IMR-90 (cell line): ENCODE results near the gene ADGRD2. TPM values are rescaled to one million over a fixed set of nuclear protein-coding genes. Genes with fewer than 3 reads are reported as not detected.

Source experiments
- ATAC-seq: fragments of 200-7000 bp; cut with Tn5 transposase; 2 replicates; pipeline ENCODE4 v1.9.1; 2020; ENCODE audit warnings: low read depth, mild to moderate bottlenecking, moderate library complexity
- BruUV-seq: library from RNA; stranded (reverse); fragments of 400-500 nt; replicated peaks from 2 replicates; lab custom pipeline; 2021; lab: Mats Ljungman, UMichigan
- CTCF ChIA-PET: fragments of 300-600 bp; formaldehyde crosslinking; extraction: SDS; loops from one replicate; lab custom pipeline; 2021; ENCODE audit warnings: antibody characterized with exemption; lab: Yijun Ruan, JAX
- POLR2A ChIA-PET: fragments of 300-600 bp; sonication (Branson Sonifier 250); formaldehyde crosslinking; loops from one replicate; lab custom pipeline; 2022; ENCODE audit warnings: antibody characterized with exemption; ENCODE audit not compliant: unreplicated experiment; lab: Charles Lee
- DNase-seq: peaks from one replicate; pipeline ENCODE4 v3.0.0; 2013
- H2AFZ ChIP-seq: replicated peaks from 2 replicates; pipeline ENCODE3; 2013; ENCODE audit warnings: low read length, mild to moderate bottlenecking; ENCODE audit not compliant: poor library complexity
- H2AK5ac ChIP-seq: 2 replicates; pipeline ENCODE4 v1.6.1; 2013; ENCODE audit warnings: low read depth, low read length, inconsistent platforms
- H2AK9ac ChIP-seq: replicated peaks from 2 replicates; pipeline ENCODE3; 2013; ENCODE audit warnings: mild to moderate bottlenecking, low read depth, low read length, moderate library complexity; ENCODE audit not compliant: poor library complexity
- H2BK120ac ChIP-seq: 2 replicates; pipeline ENCODE4 v1.6.1; 2013; ENCODE audit warnings: low read depth, low read length, inconsistent platforms
- H2BK15ac ChIP-seq: 3 replicates; pipeline ENCODE4 v1.6.1; 2013; ENCODE audit warnings: low read depth, low read length, inconsistent platforms
- H2BK20ac ChIP-seq: 2 replicates; pipeline ENCODE4 v1.6.1; 2013; ENCODE audit warnings: low read depth, mild to moderate bottlenecking, inconsistent platforms, low read length, moderate library complexity
- H2BK5ac ChIP-seq: 2 replicates; pipeline ENCODE4 v1.6.1; 2013; ENCODE audit warnings: mild to moderate bottlenecking, low read depth, low read length, inconsistent platforms; ENCODE audit not compliant: poor library complexity, severe bottlenecking
- H3K14ac ChIP-seq: replicated peaks from 2 replicates; pipeline ENCODE4 v1.6.1; 2013; ENCODE audit warnings: low read depth, low read length, inconsistent platforms
- H3K18ac ChIP-seq: 2 replicates; pipeline ENCODE4 v1.6.1; 2013; ENCODE audit warnings: low read depth, low read length, control low read depth
- H3K23ac ChIP-seq: 2 replicates; pipeline ENCODE4 v1.6.1; 2013; ENCODE audit warnings: low read depth, low read length, inconsistent platforms
- H3K27ac ChIP-seq: 2 replicates; pipeline ENCODE4 v1.5.1; 2013; ENCODE audit warnings: mild to moderate bottlenecking, control low read depth, low read length; ENCODE audit not compliant: insufficient read depth
- H3K27me3 ChIP-seq: 2 replicates; pipeline ENCODE4 v1.6.1; 2013; ENCODE audit warnings: low read length; ENCODE audit not compliant: control insufficient read depth, insufficient read depth
- H3K36me3 ChIP-seq: 2 replicates; pipeline ENCODE4 v1.6.1; 2013; ENCODE audit warnings: low read length, mixed read lengths; ENCODE audit not compliant: control insufficient read depth, insufficient read depth
- H3K4ac ChIP-seq: 2 replicates; pipeline ENCODE4 v1.6.1; 2013; ENCODE audit warnings: low read depth, low read length, inconsistent platforms
- H3K4me1 ChIP-seq: 2 replicates; pipeline ENCODE4 v1.6.1; 2013; ENCODE audit warnings: low read length, mixed read lengths; ENCODE audit not compliant: control insufficient read depth, insufficient read depth
- H3K4me2 ChIP-seq: 2 replicates; pipeline ENCODE4 v1.6.1; 2013; ENCODE audit warnings: low read depth, mild to moderate bottlenecking, control low read depth, low read length, moderate library complexity
- H3K4me3 ChIP-seq: 2 replicates; pipeline ENCODE4 v1.5.1; 2013; ENCODE audit warnings: low read depth, mild to moderate bottlenecking, control low read depth, low read length, moderate library complexity; ENCODE audit not compliant: insufficient read depth
- H3K56ac ChIP-seq: 2 replicates; pipeline ENCODE4 v1.6.1; 2013; ENCODE audit warnings: low read length, inconsistent platforms; ENCODE audit not compliant: insufficient read depth; ENCODE audit errors: extremely low read depth
- H3K79me1 ChIP-seq, 2 experiments: 2 replicates each; pipeline ENCODE4 v1.6.1; 2013; ENCODE audit warnings: low read length in 2 of 2, inconsistent platforms in 1 of 2, low read depth in 1 of 2
- H3K9ac ChIP-seq: 2 replicates; pipeline ENCODE4 v1.6.1; 2013; ENCODE audit warnings: low read depth, low read length, control low read depth
- H3K9me1 ChIP-seq: 2 replicates; pipeline ENCODE4 v1.6.1; 2013; ENCODE audit warnings: low read length, inconsistent platforms; ENCODE audit not compliant: insufficient read depth
- H3K9me3 ChIP-seq: 2 replicates; pipeline ENCODE4 v1.6.1; 2013; ENCODE audit warnings: low read length; ENCODE audit not compliant: control insufficient read depth, insufficient read depth
- H4K20me1 ChIP-seq: 2 replicates; pipeline ENCODE4 v1.6.1; 2013; ENCODE audit warnings: low read length, inconsistent platforms; ENCODE audit not compliant: insufficient read depth
- H4K5ac ChIP-seq: 2 replicates; pipeline ENCODE4 v1.6.1; 2013; ENCODE audit warnings: mild to moderate bottlenecking, low read depth, low read length, control low read depth
- H4K8ac ChIP-seq, 2 experiments: 2 replicates each; pipeline ENCODE4 v1.6.1; 2013; ENCODE audit warnings: low read depth in 2 of 2, low read length in 2 of 2, control low read depth in 1 of 2, inconsistent platforms in 1 of 2
- H4K91ac ChIP-seq: 2 replicates; pipeline ENCODE4 v1.6.1; 2013; ENCODE audit warnings: low read depth, low read length, inconsistent platforms; ENCODE audit not compliant: insufficient read depth
- BHLHE40 ChIP-seq: fragments of 150-350 bp; IDR thresholded peaks from 2 replicates; pipeline ENCODE4 v1.6.1; 2016; ENCODE audit warnings: mild to moderate bottlenecking, low read depth, low read length
- CEBPB ChIP-seq: IDR thresholded peaks from 2 replicates; pipeline ENCODE4 v1.6.1; 2012; ENCODE audit warnings: low read depth, low read length, improper control_type of control experiment
- CHD1 ChIP-seq: IDR thresholded peaks from 2 replicates; pipeline ENCODE4 v1.6.1; 2012; ENCODE audit warnings: low read depth, low read length, improper control_type of control experiment
- CTCF ChIP-seq: conservative IDR thresholded peaks from 2 replicates; pipeline ENCODE4 v1.5.1; 2012; ENCODE audit warnings: mild to moderate bottlenecking, low read depth, low read length, improper control_type of control experiment
- ELK1 ChIP-seq: fragments of 150-350 bp; IDR thresholded peaks from 2 replicates; pipeline ENCODE4 v1.6.1; 2016; ENCODE audit warnings: low read depth, mild to moderate bottlenecking, low read length, moderate library complexity, borderline replicate concordance
- FOS ChIP-seq: fragments of 150-350 bp; IDR thresholded peaks from 2 replicates; pipeline ENCODE4 v1.6.1; 2016; ENCODE audit warnings: low read depth, low read length
- MAFK ChIP-seq: IDR thresholded peaks from 2 replicates; pipeline ENCODE4 v1.6.1; 2012; ENCODE audit warnings: low read depth, low read length, improper control_type of control experiment
- MAZ ChIP-seq: IDR thresholded peaks from 2 replicates; pipeline ENCODE4 v1.6.1; 2012; ENCODE audit warnings: low read depth, mild to moderate bottlenecking, low read length, improper control_type of control experiment, moderate library complexity, borderline replicate concordance
- MXI1 ChIP-seq: IDR thresholded peaks from 2 replicates; pipeline ENCODE4 v1.6.1; 2012; ENCODE audit warnings: low read depth, mild to moderate bottlenecking, low read length, moderate library complexity, borderline replicate concordance
- NFE2L2 ChIP-seq: fragments of 150-350 bp; IDR thresholded peaks from 2 replicates; pipeline ENCODE4 v1.6.1; 2016; ENCODE audit warnings: low read depth, mild to moderate bottlenecking, low read length
- POLR2A ChIP-seq: IDR thresholded peaks from 2 replicates; pipeline ENCODE4 v1.6.1; 2012; ENCODE audit warnings: mild to moderate bottlenecking, low read depth, low read length
- RAD21 ChIP-seq: IDR thresholded peaks from 2 replicates; pipeline ENCODE4 v1.6.1; 2012; ENCODE audit warnings: low read length, improper control_type of control experiment
- RCOR1 ChIP-seq: IDR thresholded peaks from 2 replicates; pipeline ENCODE4 v1.6.1; 2012; ENCODE audit warnings: mild to moderate bottlenecking, low read length, improper control_type of control experiment; ENCODE audit not compliant: insufficient replicate concordance
- RFX5 ChIP-seq: IDR thresholded peaks from 2 replicates; pipeline ENCODE4 v1.8.0; 2012; ENCODE audit warnings: low read depth, mild to moderate bottlenecking, low read length, moderate library complexity
- SMC3 ChIP-seq: fragments of 150-350 bp; IDR thresholded peaks from 2 replicates; pipeline ENCODE4 v1.6.1; 2016; ENCODE audit warnings: low read depth, mild to moderate bottlenecking, antibody characterized with exemption, low read length, moderate library complexity
- USF2 ChIP-seq: fragments of 150-350 bp; IDR thresholded peaks from 2 replicates; pipeline ENCODE4 v1.6.1; 2017; ENCODE audit warnings: mild to moderate bottlenecking, antibody characterized with exemption, low read length, low read depth
- WGBS, 2 experiments: methylation state at CpG; one replicate each; pipeline versions ENCODE4 v1.1.5 to v1.1.7; 2013; ENCODE audit warnings: missing lambda C conversion rate in 2 of 2; ENCODE audit not compliant: insufficient read length in 1 of 2; ENCODE audit errors: extremely low coverage in 2 of 2; 5-methylcytosine and 5-hydroxymethylcytosine counted together
- dilution Hi-C: fragments of 300-500 bp; cut with HindIII; formaldehyde crosslinking; loops from one replicate; pipeline ENCODE4 v1.14.3; 2018; ENCODE audit warnings: low sequenced_read_pairs; ENCODE audit not compliant: unreplicated experiment
- in situ Hi-C: fragments of 300-500 bp; cut with MboI; formaldehyde crosslinking; loops from 3 replicates; pipeline ENCODE4 v1.14.3; 2019; ENCODE audit warnings: low sequenced_read_pairs, inconsistent platforms, mixed read lengths
- intact Hi-C: fragments of 100-400 bp; cut with micrococcal nuclease; formaldehyde crosslinking; loops from 2 replicates; pipeline ENCODE4 v1.10.0; 2022
- polyA plus RNA-seq, 3 experiments: library from polyadenylated mRNA; depleted of rRNA; stranded (reverse); fragments of >200 nt; gene quantifications; 2 replicates each; pipeline ENCODE4 v1.2.3, GENCODE V29; 2012; ENCODE audit warnings: low replicate concordance in 1 of 3
- total RNA-seq: library from RNA; depleted of rRNA; stranded (reverse); fragments of >200 nt; gene quantifications from 2 replicates; pipeline ENCODE4 v1.2.3, GENCODE V29; 2012

The ADGRD2 gene
- total and polyA plus RNA-seq, 2 of the 4 experiments (the other 2 are of a cell fraction), result not detected

- H3K27ac ChIP-seq, result no peak overlapping the region
- no peak overlapping the region for H4K5ac ChIP-seq
- ATAC-seq, result no peak
- ChIA-PET CTCF (no interaction called here), POLR2A (no interaction called here)
- H3K9ac ChIP-seq, result no peak overlapping the region
- no peak overlapping the region for H3K18ac ChIP-seq
- intact Hi-C loops (no loop called here), dilution Hi-C loops (no loop called here), in situ Hi-C loops (no loop called here)
- H3K56ac ChIP-seq, result no peak overlapping the region
- H2BK5ac ChIP-seq, result no peak overlapping the region
- no TSS peak for BruUV-seq
- no peaks in the 10 kb centered on the region for H3K9me3 ChIP-seq
- no peak overlapping the region for H2BK20ac ChIP-seq
- H4K20me1 ChIP-seq, result no peaks in the 10 kb centered on the region
- no peaks in the 10 kb centered on the region for H3K9me1 ChIP-seq
- no peak overlapping the region for H2AFZ ChIP-seq
- no peak overlapping the region for H2BK15ac ChIP-seq
- no peak overlapping the region for H3K23ac ChIP-seq
- no peak overlapping the region for H4K91ac ChIP-seq
- H3K27me3 ChIP-seq, result peaks cover 58% of the 10 kb centered on the region
- 83% methylated on average over 1 of the region's 7 CpGs; no CpG with 5 or more reads in 1 of the 2 experiments for WGBS, 2 experiments
- no peak overlapping the region for H2AK9ac ChIP-seq
- no peak overlapping the region for H2AK5ac ChIP-seq
- no peak overlapping the region for H4K8ac ChIP-seq
- H3K14ac ChIP-seq, result no peak overlapping the region
- H3K4me1 ChIP-seq, result no peaks in the 10 kb centered on the region
- TF ChIP-seq BHLHE40 (no peak), NFE2L2 (no peak), RFX5 (no peak), MAFK (no peak), CEBPB (no peak), ELK1 (no peak), FOS (no peak), RCOR1 (no peak), CTCF (no peak), CHD1 (no peak), MAZ (no peak), MXI1 (no peak), RAD21 (no peak), SMC3 (no peak), USF2 (no peak), POLR2A (no peak)
- H2BK120ac ChIP-seq, result no peak overlapping the region
- H3K79me1 ChIP-seq, result no peaks in the 10 kb centered on the region
- H3K4ac ChIP-seq, result no peak overlapping the region
- no peaks in the 10 kb centered on the region for H3K36me3 ChIP-seq
- no peak for DNase-seq
- no peak overlapping the region for H3K4me3 ChIP-seq
- no peak overlapping the region for H3K4me2 ChIP-seq
Measured at GRCh38 chr9:124470726-124471125, 20.5 kb downstream of the ADGRD2 start.
